ENCODE measurements around the gene NTN5. TPM values are rescaled to one million over a fixed set of nuclear protein-coding genes. Genes with fewer than 3 reads are reported as not detected.
A peak's percentile ranks its signal among the peaks of the same experiment; 100 is the strongest.
"Not testable (repeated sequence)": the region's sequence is repeated elsewhere in the genome, so short reads cannot be mapped to it uniquely, and the experiment has no call there.

Gene NTN5
- total RNA-seq, 4 donors from 2014 or later = not detected

GRCh38 chr19:48633148-48634035, 39.4 kb downstream of the NTN5 start:
- Histone ChIP-seq H3K36me3 (no peaks in the 10 kb centered on the region), H3K27me3 (no peaks in the 10 kb centered on the region), H3K4me3 (peak overlapping the region; percentile 16 to 95 (median 64)), H3K9me3 (no peaks in the 10 kb centered on the region), H3K4me1 (peaks cover 58 to 70% of the 10 kb centered on the region in 2 donors), H3K27ac (peak overlapping the region; percentile 97 to 100 (median 100))
- in situ Hi-C loops (cut with MboI; ENCODE audit: low sequenced_read_pairs in 4 of 4) (loop anchor here in 1 of 4 donors (25.0 kb wide), 1 partner anchor 104 kb away; the partner anchor contains the start of genes IZUMO1 and RASIP1), intact Hi-C loops (cut with DNase I; ENCODE audit: low total_unique reads) (loop anchor here (2.0 to 10.0 kb wide), 4 partner anchors 15 to 1241 kb away; partner anchors contain the start of genes AKT1S1, GYS1, PPP1R15A and RPL18)
- TF ChIP-seq CTCF (IDR thresholded peaks at IDR 0.05 in 4 of 5, conservative IDR thresholded peaks at IDR 0.05 in 1 of 5) (no peak), POLR2A (IDR thresholded peaks at IDR 0.05) (no peak)
- DNase-seq (peak in 1 of 2 donors; percentile 58), ATAC-seq (no peak)

- in situ Hi-C loops (cut with MboI; ENCODE audit: low sequenced_read_pairs in 4 of 4) = loop anchor here in 1 of 4 donors (25.0 kb wide), 1 partner anchor 105 kb away; the partner anchor contains the start of genes IZUMO1 and RASIP1
- H3K27me3 ChIP-seq = no peaks in the 10 kb centered on the region
- peak in 1 of 2 donors; percentile 8 for ATAC-seq
- H3K9me3 ChIP-seq = no peaks in the 10 kb centered on the region
- no peaks in the 10 kb centered on the region for H3K36me3 ChIP-seq
- H3K4me1 ChIP-seq = peaks cover 57 to 69% of the 10 kb centered on the region in 2 donors
- intact Hi-C loops (cut with DNase I; ENCODE audit: low total_unique reads) = loop anchor here (10.0 kb wide), 1 partner anchor 1242 kb away; the partner anchor contains the start of genes AKT1S1 and TBC1D17
- no peak overlapping the region for H3K4me3 ChIP-seq
- peak overlapping the region; percentile 97 to 100 (median 100) for H3K27ac ChIP-seq
- TF ChIP-seq CTCF (IDR thresholded peaks at IDR 0.05 in 4 of 5, conservative IDR thresholded peaks at IDR 0.05 in 1 of 5) (no peak), POLR2A (IDR thresholded peaks at IDR 0.05) (no peak)
- peak in 1 of 2 donors; percentile 86 for DNase-seq
Measured at GRCh38 chr19:48632692-48633147, 40.1 kb downstream of the NTN5 start.

- Histone ChIP-seq H3K27ac (peak overlapping the region; percentile 97 to 100 (median 100)), H3K4me1 (peaks cover 57 to 69% of the 10 kb centered on the region in 2 donors)
- H3K36me3 ChIP-seq, H3K9me3 ChIP-seq, H3K4me3 ChIP-seq, H3K27me3 ChIP-seq, ATAC-seq: not testable (repeated sequence)
- peak in 1 of 2 donors; percentile 52 for DNase-seq
- intact Hi-C loops (cut with DNase I; ENCODE audit: low total_unique reads) (loop anchor here (10.0 kb wide), 1 partner anchor 1243 kb away; the partner anchor contains the start of genes AKT1S1 and TBC1D17), in situ Hi-C loops (cut with MboI; ENCODE audit: low sequenced_read_pairs in 4 of 4) (loop anchor here in 1 of 4 donors (25.0 kb wide), 1 partner anchor 105 kb away; the partner anchor contains the start of genes IZUMO1 and RASIP1)
Measured at GRCh38 chr19:48632286-48632685, 40.5 kb downstream of the NTN5 start.

GRCh38 chr19:48631225-48631624, 41.6 kb downstream of the NTN5 start:
- intact Hi-C loops (cut with DNase I; ENCODE audit: low total_unique reads) = loop anchor here (10.0 kb wide), 1 partner anchor 1244 kb away; the partner anchor contains the start of genes AKT1S1 and TBC1D17
- Histone ChIP-seq H3K4me1 (peaks cover 49 to 60% of the 10 kb centered on the region in 2 donors), H3K9me3 (no peaks in the 10 kb centered on the region), H3K36me3 (no peaks in the 10 kb centered on the region), H3K4me3 (peak overlapping the region in 1 of 4 donors; percentile 40), H3K27ac (peak overlapping the region; percentile 97 to 100 (median 100)), H3K27me3 (no peaks in the 10 kb centered on the region)
- in situ Hi-C loops (cut with MboI; ENCODE audit: low sequenced_read_pairs in 4 of 4) = loop anchor here in 1 of 4 donors (25.0 kb wide), 1 partner anchor 106 kb away; the partner anchor contains the start of genes IZUMO1 and RASIP1
- DNase-seq (no peak), ATAC-seq (no peak)
- TF ChIP-seq POLR2A (IDR thresholded peaks at IDR 0.05) = no peak
- no peak for TF ChIP-seq CTCF (IDR thresholded peaks at IDR 0.05 in 4 of 5, conservative IDR thresholded peaks at IDR 0.05 in 1 of 5)
